ENCODE measurements around the gene COL16A1. TPM values are rescaled to one million over a fixed set of nuclear protein-coding genes. Genes with fewer than 3 reads are reported as not detected.

Gene COL16A1
- polyA plus RNA-seq, 1 experiment: 35.4 TPM

GRCh38 chr1:31678681-31679080 lies 25.1 kb downstream of the COL16A1 start:
- H3K9me3 ChIP-seq (ENCODE audit: control insufficient read depth, insufficient read depth, low read length): no peaks in the 10 kb centered on the region; the same call in 1 of the 2 replicates
- POLR2A ChIA-PET: no interaction called here
- DNase-seq (ENCODE audit: low read depth, low spot score): no peak
- H3K4me3 ChIP-seq (ENCODE audit: low read depth, low read length): no peak overlapping the region
- H3K27me3 ChIP-seq (ENCODE audit: control insufficient read depth, insufficient read depth, low read length): no peaks in the 10 kb centered on the region
- CTCF ChIA-PET: interaction anchor here (1.5 to 1.6 kb wide), 2 partner anchors 37 to 66 kb away, joined by 3 to 8 read pairs; no protein-coding TSS in a partner anchor
- TF ChIP-seq CTCF (IDR thresholded peaks at IDR 0.05; ENCODE audit: low read depth, low read length): no peak
- no peak overlapping the region for H3K27ac ChIP-seq (ENCODE audit: low read depth, low read length)

DNA sequence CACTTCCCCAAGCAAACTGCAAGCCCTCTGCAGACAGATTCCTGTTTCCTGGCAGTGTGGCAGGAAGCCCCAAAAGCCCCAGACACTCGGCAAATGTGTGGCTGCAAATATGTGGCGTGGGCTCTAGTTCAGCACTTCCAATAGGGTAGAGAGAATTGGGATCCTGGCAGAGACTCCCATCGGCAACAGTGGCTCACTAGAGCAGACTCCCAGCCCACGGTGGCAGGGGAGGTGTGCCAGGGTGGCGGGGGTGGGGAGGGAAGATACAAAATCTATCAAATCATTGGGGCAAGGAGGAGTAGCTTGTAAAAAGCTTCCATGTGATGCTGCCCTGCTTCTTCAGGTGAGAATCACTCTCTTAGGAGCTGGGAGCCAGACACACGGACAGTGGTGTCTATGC lies 25.9 kb downstream of the COL16A1 start:
- no peak for DNase-seq (ENCODE audit: low read depth, low spot score)
- Histone ChIP-seq H3K27me3 (ENCODE audit: control insufficient read depth, insufficient read depth, low read length) (no peaks in the 10 kb centered on the region), H3K9me3 (ENCODE audit: control insufficient read depth, insufficient read depth, low read length) (no peaks in the 10 kb centered on the region; the same call in 1 of the 2 replicates), H3K4me3 (ENCODE audit: low read depth, low read length) (no peak overlapping the region), H3K27ac (ENCODE audit: low read depth, low read length) (no peak overlapping the region)
- ChIA-PET CTCF (interaction anchor here (1.6 kb wide), 1 partner anchor 38 kb away, joined by 8 read pairs; no protein-coding TSS in a partner anchor), POLR2A (no interaction called here)
- no peak for TF ChIP-seq CTCF (IDR thresholded peaks at IDR 0.05; ENCODE audit: low read depth, low read length)

GRCh38 chr1:31677401-31677800 lies 26.4 kb downstream of the COL16A1 start:
- Histone ChIP-seq H3K27ac (ENCODE audit: low read depth, low read length) (no peak overlapping the region), H3K27me3 (ENCODE audit: control insufficient read depth, insufficient read depth, low read length) (no peaks in the 10 kb centered on the region), H3K9me3 (ENCODE audit: control insufficient read depth, insufficient read depth, low read length) (no peaks in the 10 kb centered on the region; the same call in 1 of the 2 replicates), H3K4me3 (ENCODE audit: low read depth, low read length) (no peak overlapping the region)
- DNase-seq (ENCODE audit: low read depth, low spot score): no peak
- ChIA-PET POLR2A (no interaction called here), CTCF (no interaction called here)
- no peak for TF ChIP-seq CTCF (IDR thresholded peaks at IDR 0.05; ENCODE audit: low read depth, low read length)

- TF ChIP-seq CTCF (IDR thresholded peaks at IDR 0.05; ENCODE audit: low read depth, low read length): no peak
- Histone ChIP-seq H3K9me3 (ENCODE audit: control insufficient read depth, insufficient read depth, low read length) (no peaks in the 10 kb centered on the region; the same call in 1 of the 2 replicates), H3K27me3 (ENCODE audit: control insufficient read depth, insufficient read depth, low read length) (no peaks in the 10 kb centered on the region), H3K27ac (ENCODE audit: low read depth, low read length) (no peak overlapping the region), H3K4me3 (ENCODE audit: low read depth, low read length) (no peak overlapping the region)
- no peak for DNase-seq (ENCODE audit: low read depth, low spot score)
- ChIA-PET POLR2A (no interaction called here), CTCF (interaction anchor here (0.9 kb wide), 1 partner anchor 14 kb away, joined by 3 read pairs; no protein-coding TSS in a partner anchor)
Measured at GRCh38 chr1:31675756-31676155, 28.1 kb downstream of the COL16A1 start.

DNA sequence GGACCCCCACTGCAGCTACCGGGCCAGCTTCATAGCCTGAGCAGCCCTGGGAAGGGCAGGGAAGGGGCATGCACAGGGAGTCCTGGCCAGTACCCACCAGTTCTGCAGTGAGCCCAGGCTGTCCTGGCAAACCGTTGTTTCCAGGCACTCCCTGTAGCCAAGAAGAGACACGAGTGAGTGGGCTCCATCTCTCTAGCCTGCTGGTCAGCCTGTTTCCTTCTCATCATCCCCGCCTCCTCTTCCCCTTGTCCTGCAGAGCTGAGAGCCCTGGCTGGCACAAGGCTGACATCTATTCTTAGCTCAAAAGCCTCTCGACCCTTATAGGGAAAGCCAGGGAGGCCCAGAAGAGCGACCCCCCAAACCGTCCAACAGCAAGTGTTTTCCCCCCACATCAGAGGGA lies 28.7 kb downstream of the COL16A1 start:
- H3K27ac ChIP-seq (ENCODE audit: low read depth, low read length): no peak overlapping the region
- CTCF ChIA-PET: interaction anchor here (0.9 kb wide), 1 partner anchor 14 kb away, joined by 3 read pairs; no protein-coding TSS in a partner anchor
- no peaks in the 10 kb centered on the region for H3K27me3 ChIP-seq (ENCODE audit: control insufficient read depth, insufficient read depth, low read length)
- no peaks in the 10 kb centered on the region; the same call in 1 of the 2 replicates for H3K9me3 ChIP-seq (ENCODE audit: control insufficient read depth, insufficient read depth, low read length)
- no peak for TF ChIP-seq CTCF (IDR thresholded peaks at IDR 0.05; ENCODE audit: low read depth, low read length)
- DNase-seq (ENCODE audit: low read depth, low spot score): no peak
- no peak overlapping the region for H3K4me3 ChIP-seq (ENCODE audit: low read depth, low read length)
- POLR2A ChIA-PET: no interaction called here
